Neural cell (in vitro differentiated cells): ENCODE results near the gene SLC25A26. TPM values are rescaled to one million over a fixed set of nuclear protein-coding genes. Genes with fewer than 3 reads are reported as not detected.

Experiments used
- H2AFZ ChIP-seq: fragments of 200-600, 300-800 bp; sonication (generic), shearing (Covaris generic); 2 replicates; pipeline ENCODE4 v1.6.0; 2014; ENCODE audit warnings: low read depth, mild to moderate bottlenecking, antibody characterized with exemption, low read length, moderate library complexity
- H3F3A ChIP-seq: fragments of 200-600 bp; shearing (Covaris generic); 2 replicates; pipeline ENCODE4 v1.6.1; 2016; ENCODE audit warnings: mild to moderate bottlenecking, moderate library complexity, mixed read lengths, antibody characterized with exemption, low read length; ENCODE audit not compliant: insufficient read depth, poor library complexity, severe bottlenecking
- H3K27ac ChIP-seq: fragments of 200-600, 300-800 bp; sonication (generic), shearing (Covaris generic); 2 replicates; pipeline ENCODE4 v1.5.1; 2014; ENCODE audit warnings: mild to moderate bottlenecking, low read length, moderate library complexity
- H3K27me3 ChIP-seq: fragments of 300-800, 200-600 bp; sonication (generic), shearing (Covaris generic); 2 replicates; pipeline ENCODE4 v1.6.0; 2014; ENCODE audit warnings: mild to moderate bottlenecking, low read depth, low read length, moderate library complexity; ENCODE audit not compliant: insufficient read depth
- H3K36me3 ChIP-seq: fragments of 300-800, 200-600 bp; sonication (generic), shearing (Covaris generic); 2 replicates; pipeline ENCODE4 v1.5.1; 2014; ENCODE audit warnings: mild to moderate bottlenecking, antibody characterized with exemption, low read length, moderate library complexity; ENCODE audit not compliant: insufficient read depth
- H3K4me2 ChIP-seq: fragments of 300-800, 200-600 bp; sonication (generic), shearing (Covaris generic); 2 replicates; pipeline ENCODE4 v1.6.0; 2014; ENCODE audit warnings: mild to moderate bottlenecking, low read length
- H3K4me3 ChIP-seq: fragments of 300-800, 200-600 bp; sonication (generic), shearing (Covaris generic); 2 replicates; pipeline ENCODE4 v1.5.1; 2014; ENCODE audit warnings: mild to moderate bottlenecking, low read length, moderate library complexity
- H3K79me2 ChIP-seq: fragments of 200-600 bp; shearing (Covaris generic); replicated peaks from 2 replicates; pipeline ENCODE4 v1.6.0; 2014; ENCODE audit warnings: mild to moderate bottlenecking, low read length, moderate library complexity; ENCODE audit not compliant: insufficient read depth
- H3K9ac ChIP-seq: fragments of 300-800, 200-600 bp; sonication (generic), shearing (Covaris generic); 2 replicates; pipeline ENCODE4 v1.6.1; 2016; ENCODE audit warnings: mild to moderate bottlenecking, low read length, mixed read lengths
- H3K9me2 ChIP-seq: fragments of 200-600 bp; shearing (Covaris generic); 2 replicates; pipeline ENCODE4 v1.6.1; 2016; ENCODE audit warnings: mild to moderate bottlenecking, low read length, mixed read lengths; ENCODE audit not compliant: insufficient read depth
- H3K9me3 ChIP-seq: fragments of 200-600, 300-800 bp; sonication (generic), shearing (Covaris generic); 2 replicates; pipeline ENCODE4 v1.6.1; 2016; ENCODE audit warnings: mild to moderate bottlenecking, mixed run types, low read length, moderate library complexity, mixed read lengths
- H4K20me1 ChIP-seq: fragments of 200-600 bp; shearing (Covaris generic); 2 replicates; pipeline ENCODE4 v1.6.1; 2016; ENCODE audit warnings: mild to moderate bottlenecking, mixed run types; ENCODE audit not compliant: insufficient read depth
- EP300 ChIP-seq: fragments of 450-650 bp; conservative IDR thresholded peaks from 2 replicates; pipeline ENCODE4 v1.6.1; 2014; ENCODE audit warnings: antibody characterized with exemption, mild to moderate bottlenecking, moderate library complexity; ENCODE audit not compliant: poor library complexity, severe bottlenecking
- EZH2 ChIP-seq: fragments of 200-600, 300-800 bp; shearing (Covaris generic), sonication (generic); IDR thresholded peaks from 2 replicates; pipeline ENCODE4 v1.6.1; 2014; ENCODE audit warnings: antibody characterized with exemption, low read length, borderline replicate concordance, mild to moderate bottlenecking; ENCODE audit not compliant: insufficient read depth, poor library complexity, severe bottlenecking
- MXI1 ChIP-seq: fragments of 450-650 bp; conservative IDR thresholded peaks from 2 replicates; pipeline ENCODE4 v1.6.1; 2014; ENCODE audit warnings: antibody characterized with exemption, mild to moderate bottlenecking; ENCODE audit not compliant: poor library complexity, severe bottlenecking
- POLR2AphosphoS5 ChIP-seq: IDR thresholded peaks from 2 replicates; pipeline ENCODE4 v1.6.1; 2012
- RAD21 ChIP-seq: fragments of 450-650 bp; conservative IDR thresholded peaks from 2 replicates; pipeline ENCODE4 v1.6.1; 2014; ENCODE audit warnings: antibody characterized with exemption, mild to moderate bottlenecking, moderate library complexity
- SMC3 ChIP-seq: fragments of 450-650 bp; conservative IDR thresholded peaks from 2 replicates; pipeline ENCODE4 v1.6.1; 2014; ENCODE audit warnings: antibody characterized with exemption, mild to moderate bottlenecking, moderate library complexity; ENCODE audit not compliant: poor library complexity
- TAF1 ChIP-seq: IDR thresholded peaks from 2 replicates; pipeline ENCODE4 v1.6.1; 2012; ENCODE audit warnings: low read depth
- polyA plus RNA-seq: library from polyadenylated mRNA; depleted of rRNA; stranded (reverse); fragments of >200 nt; gene quantifications from 2 replicates; pipeline ENCODE4 v1.2.3, GENCODE V29; 2014
- TF ChIP-seq, protein P1 (sequence below): IDR thresholded peaks from 2 replicates; pipeline ENCODE4 v1.6.1; 2012; ENCODE audit warnings: borderline replicate concordance
- TF ChIP-seq, protein P2 (sequence below): fragments of 450-650 bp; IDR thresholded peaks from 2 replicates; pipeline ENCODE4 v1.5.1; 2014; ENCODE audit warnings: antibody characterized with exemption, mild to moderate bottlenecking, moderate library complexity; ENCODE audit not compliant: poor library complexity, severe bottlenecking

Gene SLC25A26
- polyA plus RNA-seq, 1 donor from 2014 or later: 21.0 TPM

DNA sequence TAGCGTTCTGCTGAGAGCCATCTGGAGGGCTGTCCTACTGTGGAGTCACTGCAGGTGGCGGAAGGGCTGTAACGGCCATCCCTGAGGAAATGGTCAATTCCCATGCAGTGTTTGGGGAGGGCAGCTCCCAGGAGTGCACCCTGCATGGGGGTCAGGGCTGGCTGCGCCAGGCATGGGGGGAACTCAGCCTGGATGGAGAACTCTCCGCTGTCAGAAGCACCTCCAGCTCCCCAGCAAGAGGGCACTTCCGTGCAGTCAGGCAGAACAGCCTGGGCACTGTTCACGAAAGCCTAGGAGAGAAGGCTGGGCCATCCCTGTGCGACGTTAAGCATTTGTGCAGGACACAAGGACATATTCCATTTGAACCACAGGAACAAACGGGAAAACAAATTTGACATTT is 174.8 kb downstream of the SLC25A26 start:
- H3F3A ChIP-seq: no peaks in the 10 kb centered on the region
- H3K9me3 ChIP-seq: no peaks in the 10 kb centered on the region
- H4K20me1 ChIP-seq: no peaks in the 10 kb centered on the region
- H3K9me2 ChIP-seq: no peaks in the 10 kb centered on the region
- H3K36me3 ChIP-seq: no peaks in the 10 kb centered on the region
- no peaks in the 10 kb centered on the region for H3K79me2 ChIP-seq
- TF ChIP-seq MXI1 (no peak), RAD21 (no peak), TAF1 (no peak), EP300 (no peak), SMC3 (no peak), POLR2AphosphoS5 (no peak), EZH2 (no peak)
- TF ChIP-seq, protein P1, sequence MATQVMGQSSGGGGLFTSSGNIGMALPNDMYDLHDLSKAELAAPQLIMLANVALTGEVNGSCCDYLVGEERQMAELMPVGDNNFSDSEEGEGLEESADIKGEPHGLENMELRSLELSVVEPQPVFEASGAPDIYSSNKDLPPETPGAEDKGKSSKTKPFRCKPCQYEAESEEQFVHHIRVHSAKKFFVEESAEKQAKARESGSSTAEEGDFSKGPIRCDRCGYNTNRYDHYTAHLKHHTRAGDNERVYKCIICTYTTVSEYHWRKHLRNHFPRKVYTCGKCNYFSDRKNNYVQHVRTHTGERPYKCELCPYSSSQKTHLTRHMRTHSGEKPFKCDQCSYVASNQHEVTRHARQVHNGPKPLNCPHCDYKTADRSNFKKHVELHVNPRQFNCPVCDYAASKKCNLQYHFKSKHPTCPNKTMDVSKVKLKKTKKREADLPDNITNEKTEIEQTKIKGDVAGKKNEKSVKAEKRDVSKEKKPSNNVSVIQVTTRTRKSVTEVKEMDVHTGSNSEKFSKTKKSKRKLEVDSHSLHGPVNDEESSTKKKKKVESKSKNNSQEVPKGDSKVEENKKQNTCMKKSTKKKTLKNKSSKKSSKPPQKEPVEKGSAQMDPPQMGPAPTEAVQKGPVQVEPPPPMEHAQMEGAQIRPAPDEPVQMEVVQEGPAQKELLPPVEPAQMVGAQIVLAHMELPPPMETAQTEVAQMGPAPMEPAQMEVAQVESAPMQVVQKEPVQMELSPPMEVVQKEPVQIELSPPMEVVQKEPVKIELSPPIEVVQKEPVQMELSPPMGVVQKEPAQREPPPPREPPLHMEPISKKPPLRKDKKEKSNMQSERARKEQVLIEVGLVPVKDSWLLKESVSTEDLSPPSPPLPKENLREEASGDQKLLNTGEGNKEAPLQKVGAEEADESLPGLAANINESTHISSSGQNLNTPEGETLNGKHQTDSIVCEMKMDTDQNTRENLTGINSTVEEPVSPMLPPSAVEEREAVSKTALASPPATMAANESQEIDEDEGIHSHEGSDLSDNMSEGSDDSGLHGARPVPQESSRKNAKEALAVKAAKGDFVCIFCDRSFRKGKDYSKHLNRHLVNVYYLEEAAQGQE: no peak
- TF ChIP-seq, protein P2, sequence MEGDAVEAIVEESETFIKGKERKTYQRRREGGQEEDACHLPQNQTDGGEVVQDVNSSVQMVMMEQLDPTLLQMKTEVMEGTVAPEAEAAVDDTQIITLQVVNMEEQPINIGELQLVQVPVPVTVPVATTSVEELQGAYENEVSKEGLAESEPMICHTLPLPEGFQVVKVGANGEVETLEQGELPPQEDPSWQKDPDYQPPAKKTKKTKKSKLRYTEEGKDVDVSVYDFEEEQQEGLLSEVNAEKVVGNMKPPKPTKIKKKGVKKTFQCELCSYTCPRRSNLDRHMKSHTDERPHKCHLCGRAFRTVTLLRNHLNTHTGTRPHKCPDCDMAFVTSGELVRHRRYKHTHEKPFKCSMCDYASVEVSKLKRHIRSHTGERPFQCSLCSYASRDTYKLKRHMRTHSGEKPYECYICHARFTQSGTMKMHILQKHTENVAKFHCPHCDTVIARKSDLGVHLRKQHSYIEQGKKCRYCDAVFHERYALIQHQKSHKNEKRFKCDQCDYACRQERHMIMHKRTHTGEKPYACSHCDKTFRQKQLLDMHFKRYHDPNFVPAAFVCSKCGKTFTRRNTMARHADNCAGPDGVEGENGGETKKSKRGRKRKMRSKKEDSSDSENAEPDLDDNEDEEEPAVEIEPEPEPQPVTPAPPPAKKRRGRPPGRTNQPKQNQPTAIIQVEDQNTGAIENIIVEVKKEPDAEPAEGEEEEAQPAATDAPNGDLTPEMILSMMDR: no peak
- H2AFZ ChIP-seq: no peak overlapping the region
- no peak overlapping the region for H3K4me2 ChIP-seq
- no peak overlapping the region for H3K27ac ChIP-seq
- no peaks in the 10 kb centered on the region for H3K27me3 ChIP-seq
- no peak overlapping the region for H3K4me3 ChIP-seq
- no peak overlapping the region for H3K9ac ChIP-seq

DNA sequence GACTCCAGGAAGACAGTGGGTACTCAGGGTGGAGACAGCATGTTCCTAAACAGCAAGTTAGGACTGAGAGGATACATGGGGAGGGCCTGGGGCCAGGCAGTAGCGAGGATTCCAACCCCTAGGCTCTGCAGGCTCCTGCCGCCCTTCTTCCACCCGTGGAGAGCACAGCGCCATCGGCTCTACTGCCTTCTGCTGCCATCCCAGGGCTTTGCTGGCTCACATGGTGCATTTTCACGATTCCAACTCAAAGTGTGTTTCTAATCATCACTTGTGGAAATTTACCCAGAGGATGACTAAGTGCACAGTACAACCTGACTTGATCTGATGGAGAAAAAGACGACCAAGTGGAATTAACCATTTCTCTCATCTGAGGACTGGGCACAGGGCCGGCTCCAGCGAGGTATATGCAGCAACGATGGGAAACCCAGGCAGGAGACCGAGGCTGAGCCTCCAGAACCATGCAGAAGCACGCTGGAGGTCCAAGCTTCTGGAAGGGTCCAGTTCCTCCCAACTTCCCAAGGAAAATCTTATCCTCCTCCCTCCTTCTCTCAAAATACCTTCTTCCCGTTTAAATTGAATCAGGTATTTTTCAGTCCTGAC is 175.5 kb downstream of the SLC25A26 start:
- Histone ChIP-seq H3K27me3 (no peaks in the 10 kb centered on the region), H3K9me3 (no peaks in the 10 kb centered on the region), H3K79me2 (no peaks in the 10 kb centered on the region), H3K27ac (no peak overlapping the region), H3K9me2 (no peaks in the 10 kb centered on the region), H4K20me1 (no peaks in the 10 kb centered on the region), H3F3A (no peaks in the 10 kb centered on the region), H3K9ac (no peak overlapping the region), H2AFZ (no peak overlapping the region), H3K4me3 (no peak overlapping the region), H3K36me3 (no peaks in the 10 kb centered on the region), H3K4me2 (no peak overlapping the region)
- TF ChIP-seq RAD21 (no peak), TAF1 (no peak), EP300 (no peak), POLR2AphosphoS5 (no peak), SMC3 (no peak), EZH2 (no peak), MXI1 (no peak)
- TF ChIP-seq, protein P2: no peak
- TF ChIP-seq, protein P1: no peak
